ENCODE measurements around the gene MTHFSD. TPM values are rescaled to one million over a fixed set of nuclear protein-coding genes. Genes with fewer than 3 reads are reported as not detected.

Gene MTHFSD
- total and polyA plus RNA-seq, 12 donors, result 7.6 to 22.2 (median 17.6) TPM

GRCh38 chr16:86549076-86549892 lies 5.8 kb downstream of the MTHFSD start:
- DNase-seq, result no peak
- TF ChIP-seq POLR2A (IDR thresholded peaks at IDR 0.05) (no peak), CTCF (IDR thresholded peaks at IDR 0.05) (no peak)
- Histone ChIP-seq H3K27me3 (no peaks in the 10 kb centered on the region), H3K4me3 (no peak overlapping the region), H3K36me3 (replicated peaks in 1 of 2) (peaks cover 0 to 21% of the 10 kb centered on the region in 2 donors), H3K4me1 (replicated peaks in 1 of 2) (peaks cover 4% of the 10 kb centered on the region in 2 donors), H3K9me3 (replicated peaks in 1 of 3) (no peaks in the 10 kb centered on the region), H3K27ac (no peak overlapping the region)
- intact Hi-C loops (cut with DNase I), result no loop called here
- 77 to 87% (median 80%) methylated on average over 6 to 8 of the region's 8 CpGs for WGBS, 4 donors

GRCh38 chr16:86547286-86547685 lies 7.7 kb downstream of the MTHFSD start:
- Histone ChIP-seq H3K27me3 (no peaks in the 10 kb centered on the region), H3K4me3 (no peak overlapping the region), H3K27ac (no peak overlapping the region), H3K9me3 (replicated peaks in 1 of 3) (no peaks in the 10 kb centered on the region), H3K4me1 (replicated peaks in 1 of 2) (no peaks in the 10 kb centered on the region), H3K36me3 (replicated peaks in 1 of 2) (peaks cover 0 to 28% of the 10 kb centered on the region in 2 donors)
- DNase-seq, result no peak
- TF ChIP-seq CTCF (IDR thresholded peaks at IDR 0.05), result no peak
- no peak for TF ChIP-seq POLR2A (IDR thresholded peaks at IDR 0.05)
- intact Hi-C loops (cut with DNase I), result no loop called here
- WGBS, 4 donors, result 91 to 97% (median 96%) methylated on average over 11 of the region's 11 CpGs

- WGBS, 4 donors, result 89 to 97% (median 92%) methylated on average over 8 of the region's 8 CpGs
- no peak for DNase-seq
- intact Hi-C loops (cut with DNase I), result no loop called here
These were observed 8.4 kb downstream of the MTHFSD start for GRCh38 chr16:86546638-86547013.

More at GRCh38 chr16:86546638-86547013, 8.4 kb downstream of the MTHFSD start:
- no peak overlapping the region for H3K4me3 ChIP-seq
- TF ChIP-seq CTCF (IDR thresholded peaks at IDR 0.05) (no peak), POLR2A (IDR thresholded peaks at IDR 0.05) (no peak)
- no peaks in the 10 kb centered on the region for H3K4me1 ChIP-seq (replicated peaks in 1 of 2)
- peaks cover 0 to 34% of the 10 kb centered on the region in 2 donors for H3K36me3 ChIP-seq (replicated peaks in 1 of 2)
- no peak overlapping the region for H3K27ac ChIP-seq
- no peaks in the 10 kb centered on the region for H3K9me3 ChIP-seq (replicated peaks in 1 of 3)
- no peaks in the 10 kb centered on the region for H3K27me3 ChIP-seq
